ENCODE data around the gene CNTN5.

The CNTN5 gene

DNA sequence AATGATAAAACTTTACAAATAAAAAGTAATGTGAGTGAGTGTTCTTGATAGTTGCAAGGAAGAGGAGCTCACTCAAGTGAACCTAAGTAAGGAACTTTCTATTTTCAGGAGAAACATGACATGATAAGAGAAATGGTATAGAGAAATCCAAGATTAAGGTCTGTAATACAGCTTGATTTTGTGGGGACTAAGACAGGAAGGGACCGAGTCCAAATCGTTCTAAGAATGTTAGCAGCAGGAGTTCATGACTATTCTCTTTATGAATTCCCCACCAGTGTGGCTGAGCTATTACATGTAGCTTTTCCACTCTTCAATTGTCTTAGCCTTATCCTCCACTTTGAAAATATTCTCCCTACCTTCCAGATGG lies 967.7 kb downstream of the CNTN5 start:
- H3K27me3 ChIP-seq (ENCODE audit: insufficient read depth, low read length): no peaks in the 10 kb centered on the region
- H3K4me1 ChIP-seq (ENCODE audit: insufficient read depth, low read length): no peaks in the 10 kb centered on the region
- no peaks in the 10 kb centered on the region for H3K9me3 ChIP-seq (ENCODE audit: insufficient read depth, low read depth, low read length)
- H3K4me3 ChIP-seq (ENCODE audit: low read length): no peak overlapping the region
- H3K36me3 ChIP-seq (ENCODE audit: insufficient read depth, low read length): no peaks in the 10 kb centered on the region
- 86% methylated on average over 2 of the region's 2 CpGs for WGBS
- no peak overlapping the region for H3K9ac ChIP-seq (ENCODE audit: low read depth, low read length)
- no peak overlapping the region for H3K27ac ChIP-seq (ENCODE audit: low read depth, low read length)

DNA sequence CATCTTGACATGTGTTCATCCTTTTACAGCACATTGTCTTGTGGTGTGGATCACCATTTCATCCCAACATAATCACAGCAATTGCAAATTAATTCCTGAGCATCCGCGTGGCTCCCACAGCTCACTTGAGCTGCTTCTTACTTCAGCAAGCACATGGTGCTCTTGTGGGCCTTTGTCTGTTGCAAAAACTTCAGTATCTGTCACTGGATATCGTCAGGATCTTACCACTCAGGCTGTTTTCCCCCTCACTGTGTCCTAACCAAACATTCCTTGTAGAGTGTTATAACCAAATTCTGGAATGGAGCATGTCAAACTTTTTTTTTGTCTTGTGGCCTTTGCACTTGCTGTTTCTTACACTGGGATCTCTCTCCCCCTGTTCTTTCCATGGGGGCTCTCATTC lies 983.2 kb downstream of the CNTN5 start:
- Histone ChIP-seq H3K4me3 (ENCODE audit: low read length) (no peak overlapping the region), H3K9ac (ENCODE audit: low read depth, low read length) (no peak overlapping the region), H3K4me1 (ENCODE audit: insufficient read depth, low read length) (no peaks in the 10 kb centered on the region), H3K27me3 (ENCODE audit: insufficient read depth, low read length) (no peaks in the 10 kb centered on the region), H3K36me3 (ENCODE audit: insufficient read depth, low read length) (no peaks in the 10 kb centered on the region), H3K9me3 (ENCODE audit: insufficient read depth, low read depth, low read length) (peaks cover 12% of the 10 kb centered on the region), H3K27ac (ENCODE audit: low read depth, low read length) (no peak overlapping the region)
- 88% methylated on average over 3 of the region's 3 CpGs for WGBS

DNA sequence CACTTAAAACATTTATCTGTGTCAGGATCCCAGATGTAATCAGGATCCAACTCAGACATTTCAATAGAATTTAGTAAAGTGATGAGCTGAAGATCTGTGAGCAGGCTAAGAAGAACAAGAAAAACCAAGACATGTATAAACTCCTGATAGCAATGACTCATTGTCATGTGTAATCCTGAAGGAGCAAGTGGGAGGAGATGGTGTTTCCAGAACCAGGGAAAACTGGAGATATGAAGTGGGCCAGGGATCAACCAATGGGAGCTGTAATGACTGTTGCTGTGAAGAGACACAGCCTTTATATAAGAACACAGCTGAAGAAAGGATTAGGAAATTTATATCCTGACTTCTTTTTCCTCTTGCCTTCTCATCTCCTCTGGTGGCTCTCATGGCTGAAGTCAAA lies 983.8 kb downstream of the CNTN5 start:
- Histone ChIP-seq H3K9me3 (ENCODE audit: insufficient read depth, low read depth, low read length) (peaks cover 12% of the 10 kb centered on the region), H3K27ac (ENCODE audit: low read depth, low read length) (no peak overlapping the region), H3K4me3 (ENCODE audit: low read length) (no peak overlapping the region), H3K36me3 (ENCODE audit: insufficient read depth, low read length) (no peaks in the 10 kb centered on the region), H3K4me1 (ENCODE audit: insufficient read depth, low read length) (no peaks in the 10 kb centered on the region), H3K9ac (ENCODE audit: low read depth, low read length) (no peak overlapping the region), H3K27me3 (ENCODE audit: insufficient read depth, low read length) (no peaks in the 10 kb centered on the region)

- WGBS: 91% methylated on average over 1 of the region's 1 CpG
- no peak overlapping the region for H3K4me3 ChIP-seq (ENCODE audit: low read length)
- H3K9me3 ChIP-seq (ENCODE audit: insufficient read depth, low read depth, low read length): no peaks in the 10 kb centered on the region
Measured at GRCh38 chr11:100008417-100008816, 987.7 kb downstream of the CNTN5 start.

DNA sequence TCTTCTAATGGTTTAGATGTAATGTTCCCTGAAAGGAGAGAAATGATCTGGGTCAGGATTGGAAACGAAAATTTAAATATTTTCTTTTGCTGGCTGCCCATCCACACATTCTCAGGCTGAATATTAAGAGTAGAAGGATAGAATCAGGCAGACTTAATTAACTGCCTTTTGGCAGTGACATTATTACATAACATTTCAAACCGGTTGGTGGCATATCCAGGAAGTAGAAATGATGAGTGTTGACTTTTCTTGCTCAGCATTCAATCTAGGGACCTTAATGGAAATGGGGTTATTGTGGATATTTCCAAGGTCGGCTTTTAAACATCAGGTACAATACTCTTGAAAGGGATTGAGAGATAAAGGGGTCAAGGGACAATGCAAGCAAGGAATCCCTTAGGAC lies 989.0 kb downstream of the CNTN5 start:
- H3K4me1 ChIP-seq (ENCODE audit: insufficient read depth, low read length): no peaks in the 10 kb centered on the region
- no peaks in the 10 kb centered on the region for H3K27me3 ChIP-seq (ENCODE audit: insufficient read depth, low read length)
- 53% methylated on average over 3 of the region's 3 CpGs for WGBS
- H3K27ac ChIP-seq (ENCODE audit: low read depth, low read length): no peak overlapping the region
- no peaks in the 10 kb centered on the region for H3K9me3 ChIP-seq (ENCODE audit: insufficient read depth, low read depth, low read length)
- no peak overlapping the region for H3K4me3 ChIP-seq (ENCODE audit: low read length)
- no peak overlapping the region for H3K9ac ChIP-seq (ENCODE audit: low read depth, low read length)
- H3K36me3 ChIP-seq (ENCODE audit: insufficient read depth, low read length): no peaks in the 10 kb centered on the region

More at GRCh38 chr11:100008417-100008816, 987.7 kb downstream of the CNTN5 start:
- Histone ChIP-seq H3K27ac (ENCODE audit: low read depth, low read length) (no peak overlapping the region), H3K36me3 (ENCODE audit: insufficient read depth, low read length) (no peaks in the 10 kb centered on the region), H3K9ac (ENCODE audit: low read depth, low read length) (no peak overlapping the region), H3K27me3 (ENCODE audit: insufficient read depth, low read length) (no peaks in the 10 kb centered on the region), H3K4me1 (ENCODE audit: insufficient read depth, low read length) (no peaks in the 10 kb centered on the region)

GRCh38 chr11:100010393-100010792 lies 989.6 kb downstream of the CNTN5 start:
- Histone ChIP-seq H3K4me1 (ENCODE audit: insufficient read depth, low read length) (no peaks in the 10 kb centered on the region), H3K27me3 (ENCODE audit: insufficient read depth, low read length) (no peaks in the 10 kb centered on the region), H3K4me3 (ENCODE audit: low read length) (no peak overlapping the region), H3K9ac (ENCODE audit: low read depth, low read length) (no peak overlapping the region), H3K36me3 (ENCODE audit: insufficient read depth, low read length) (no peaks in the 10 kb centered on the region), H3K9me3 (ENCODE audit: insufficient read depth, low read depth, low read length) (no peaks in the 10 kb centered on the region), H3K27ac (ENCODE audit: low read depth, low read length) (no peak overlapping the region)
- WGBS: 85% methylated on average over 3 of the region's 3 CpGs

- WGBS: 83% methylated on average over 1 of the region's 1 CpG
- Histone ChIP-seq H3K9ac (ENCODE audit: low read depth, low read length) (no peak overlapping the region), H3K27ac (ENCODE audit: low read depth, low read length) (no peak overlapping the region)
Measured at GRCh38 chr11:100011697-100012096, 990.9 kb downstream of the CNTN5 start.

GRCh38 chr11:100013011-100013410 lies 992.3 kb downstream of the CNTN5 start:
- 100% methylated on average over 1 of the region's 1 CpG for WGBS
- Histone ChIP-seq H3K27me3 (ENCODE audit: insufficient read depth, low read length) (no peaks in the 10 kb centered on the region), H3K27ac (ENCODE audit: low read depth, low read length) (no peak overlapping the region), H3K4me1 (ENCODE audit: insufficient read depth, low read length) (no peaks in the 10 kb centered on the region), H3K36me3 (ENCODE audit: insufficient read depth, low read length) (no peaks in the 10 kb centered on the region), H3K4me3 (ENCODE audit: low read length) (no peak overlapping the region), H3K9ac (ENCODE audit: low read depth, low read length) (no peak overlapping the region), H3K9me3 (ENCODE audit: insufficient read depth, low read depth, low read length) (no peaks in the 10 kb centered on the region)

More at GRCh38 chr11:100011697-100012096, 990.9 kb downstream of the CNTN5 start:
- H3K36me3 ChIP-seq (ENCODE audit: insufficient read depth, low read length): no peaks in the 10 kb centered on the region
- H3K4me3 ChIP-seq (ENCODE audit: low read length): no peak overlapping the region
- no peaks in the 10 kb centered on the region for H3K27me3 ChIP-seq (ENCODE audit: insufficient read depth, low read length)
- H3K9me3 ChIP-seq (ENCODE audit: insufficient read depth, low read depth, low read length): no peaks in the 10 kb centered on the region
- no peaks in the 10 kb centered on the region for H3K4me1 ChIP-seq (ENCODE audit: insufficient read depth, low read length)

DNA sequence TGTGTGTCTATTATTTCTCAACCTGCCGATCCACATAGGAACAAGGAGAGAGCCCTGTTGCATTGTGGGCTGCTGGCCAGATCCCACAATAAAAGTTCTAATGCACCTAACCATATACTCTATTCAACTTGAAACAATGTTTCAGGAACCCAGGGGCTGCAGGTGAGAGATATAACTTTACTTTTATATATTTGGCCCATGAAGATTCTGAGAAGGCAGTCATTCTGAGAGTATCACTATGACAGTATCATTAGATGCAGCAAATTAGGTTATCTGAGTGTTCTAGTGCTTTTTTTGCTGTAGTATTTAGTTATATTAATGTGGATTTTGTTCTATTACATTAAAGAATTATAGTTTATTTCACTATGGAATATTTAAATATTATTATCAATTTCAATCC lies 1011.2 kb downstream of the CNTN5 start:
- Histone ChIP-seq H3K36me3 (ENCODE audit: insufficient read depth, low read length) (no peaks in the 10 kb centered on the region), H3K9me3 (ENCODE audit: insufficient read depth, low read depth, low read length) (peaks cover 4% of the 10 kb centered on the region; the same call in 1 of the 2 replicates), H3K4me1 (ENCODE audit: insufficient read depth, low read length) (no peaks in the 10 kb centered on the region), H3K9ac (ENCODE audit: low read depth, low read length) (no peak overlapping the region), H3K27ac (ENCODE audit: low read depth, low read length) (no peak overlapping the region), H3K27me3 (ENCODE audit: insufficient read depth, low read length) (no peaks in the 10 kb centered on the region), H3K4me3 (ENCODE audit: low read length) (no peak overlapping the region)
- 94% methylated on average over 1 of the region's 1 CpG for WGBS

DNA sequence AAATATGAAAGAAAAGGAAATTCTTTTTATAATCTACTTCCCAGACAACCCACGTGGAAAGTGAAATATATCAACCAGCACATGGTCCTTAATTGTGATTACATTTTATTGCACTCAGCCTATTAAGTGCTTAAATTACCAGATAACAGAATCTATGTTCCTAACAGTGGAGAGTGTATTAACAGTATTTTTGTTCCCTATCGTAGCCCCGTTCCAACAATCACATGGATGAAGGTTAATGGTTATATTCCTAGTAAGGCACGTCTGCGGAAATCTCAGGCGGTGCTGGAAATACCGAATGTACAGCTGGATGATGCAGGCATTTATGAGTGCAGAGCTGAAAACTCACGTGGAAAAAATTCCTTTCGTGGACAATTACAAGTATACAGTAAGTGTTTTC lies 1040.3 kb downstream of the CNTN5 start:
- Histone ChIP-seq H3K4me3 (ENCODE audit: low read length) (no peak overlapping the region), H3K9ac (ENCODE audit: low read depth, low read length) (no peak overlapping the region), H3K27me3 (ENCODE audit: insufficient read depth, low read length) (no peaks in the 10 kb centered on the region), H3K9me3 (ENCODE audit: insufficient read depth, low read depth, low read length) (no peaks in the 10 kb centered on the region), H3K36me3 (ENCODE audit: insufficient read depth, low read length) (no peaks in the 10 kb centered on the region), H3K27ac (ENCODE audit: low read depth, low read length) (no peak overlapping the region), H3K4me1 (ENCODE audit: insufficient read depth, low read length) (no peaks in the 10 kb centered on the region)
- WGBS: 97% methylated on average over 8 of the region's 9 CpGs

DNA sequence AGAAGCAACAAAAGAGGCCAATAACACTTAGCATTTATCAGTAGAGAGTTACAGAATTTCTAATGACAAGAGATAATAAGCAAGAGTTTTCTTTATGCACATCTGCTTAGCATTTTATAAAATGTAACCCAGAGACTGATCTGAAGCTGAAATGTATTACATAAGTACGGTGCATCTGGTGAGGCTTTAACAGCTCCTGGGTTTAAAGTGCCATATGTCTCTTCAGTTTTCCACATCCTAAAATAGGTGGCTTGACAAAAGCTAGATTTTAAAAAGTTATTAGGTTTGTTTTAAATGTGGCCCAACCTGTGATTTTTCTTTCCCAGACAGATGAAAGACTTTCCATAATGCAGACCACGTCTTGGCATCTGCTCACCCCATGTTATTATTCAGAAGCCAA lies 1045.7 kb downstream of the CNTN5 start:
- 98% methylated on average over 2 of the region's 2 CpGs for WGBS

DNA sequence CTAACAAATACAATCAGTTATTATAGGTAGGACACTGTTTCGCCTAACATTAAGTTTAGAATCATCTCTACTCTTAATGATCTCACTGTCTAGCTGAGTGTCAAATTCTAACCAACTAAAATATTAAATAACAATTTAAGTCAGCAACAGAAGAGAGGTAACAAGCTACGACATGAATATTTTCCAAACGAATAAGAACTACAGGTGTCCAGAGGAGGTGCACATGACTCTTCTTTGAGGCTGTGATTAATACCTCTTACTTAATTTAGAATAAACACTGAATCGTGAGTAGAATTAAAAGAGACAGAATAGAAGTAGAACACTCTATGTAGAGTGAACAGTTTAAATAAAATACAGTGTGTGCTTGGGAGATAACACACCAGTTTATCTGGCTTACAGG lies 1047.4 kb downstream of the CNTN5 start:
- no peaks in the 10 kb centered on the region for H3K36me3 ChIP-seq (ENCODE audit: insufficient read depth, low read length)
- H3K27me3 ChIP-seq (ENCODE audit: insufficient read depth, low read length): no peaks in the 10 kb centered on the region
- peaks cover 21% of the 10 kb centered on the region for H3K4me1 ChIP-seq (ENCODE audit: insufficient read depth, low read length)
- no peaks in the 10 kb centered on the region for H3K9me3 ChIP-seq (ENCODE audit: insufficient read depth, low read depth, low read length)
- no peak overlapping the region for H3K27ac ChIP-seq (ENCODE audit: low read depth, low read length)
- H3K9ac ChIP-seq (ENCODE audit: low read depth, low read length): no peak overlapping the region
- 99% methylated on average over 4 of the region's 4 CpGs for WGBS
- H3K4me3 ChIP-seq (ENCODE audit: low read length): no peak overlapping the region

More for the DNA sequence above, 1045.7 kb downstream of the CNTN5 start:
- Histone ChIP-seq H3K9me3 (ENCODE audit: insufficient read depth, low read depth, low read length) (no peaks in the 10 kb centered on the region), H3K36me3 (ENCODE audit: insufficient read depth, low read length) (no peaks in the 10 kb centered on the region), H3K27ac (ENCODE audit: low read depth, low read length) (no peak overlapping the region), H3K4me3 (ENCODE audit: low read length) (no peak overlapping the region), H3K4me1 (ENCODE audit: insufficient read depth, low read length) (peaks cover 6% of the 10 kb centered on the region), H3K9ac (ENCODE audit: low read depth, low read length) (no peak overlapping the region), H3K27me3 (ENCODE audit: insufficient read depth, low read length) (no peaks in the 10 kb centered on the region)
